A549 (cell line): ENCODE data around the gene CHAD. TPM values are rescaled to one million over a fixed set of nuclear protein-coding genes. Genes with fewer than 3 reads are reported as not detected.

Experiments used
- ATAC-seq, 2 experiments: fragments of 200-7000 bp in 1 of 2; fragments of >200 bp in 1 of 2; cut with Nextera tagmentation in 1 of 2; cut with Tn5 transposase in 1 of 2; 3 replicates each; pipeline versions ENCODE4 v1.8.0 to v1.9.1; 2018 to 2020; ENCODE audit warnings: mild to moderate bottlenecking in 1 of 2, moderate library complexity in 1 of 2
- CTCF ChIA-PET: fragments of 300-600 bp; sonication (Branson Sonifier 250); formaldehyde crosslinking; extraction: SDS; loops from one replicate; lab custom pipeline; 2021; ENCODE audit warnings: antibody characterized with exemption, inconsistent platforms; lab: Yijun Ruan, JAX
- POLR2A ChIA-PET: fragments of 350-600 bp; formaldehyde crosslinking; extraction: SDS; loops from one replicate; lab custom pipeline; 2021; ENCODE audit warnings: antibody characterized with exemption, inconsistent platforms; lab: Yijun Ruan, JAX
- DNase-seq, 2 experiments: peaks; one replicate each; pipeline versions ENCODE4 v3.0.0 to v3.0.0-alpha.2; 2011 to 2016; ENCODE audit warnings: low read depth in 1 of 2, low spot score in 1 of 2
- FAIRE-seq: peaks from 2 replicates; lab custom pipeline; 2011; peaks lifted over from hg19 to GRCh38; lab: Jason Lieb, UNC
- H3K27ac ChIP-seq, 2 experiments: fragments of >200 bp; sonication (Bioruptor Twin); formaldehyde crosslinking; 3 replicates each; pipeline ENCODE4 v1.5.1; 2016 to 2017
- H3K4me1 ChIP-seq: fragments of >200 bp; sonication (Bioruptor Twin); formaldehyde crosslinking; 3 replicates; pipeline ENCODE4 v1.6.1; 2016
- H3K4me2 ChIP-seq: fragments of >200 bp; sonication (Bioruptor Twin); formaldehyde crosslinking; 3 replicates; pipeline ENCODE4 v1.6.1; 2016
- H3K4me3 ChIP-seq: fragments of >200 bp; sonication (Bioruptor Twin); formaldehyde crosslinking; 3 replicates; pipeline ENCODE4 v1.5.1; 2016
- H3K9me3 ChIP-seq: fragments of >200 bp; sonication (Bioruptor Twin); formaldehyde crosslinking; 3 replicates; pipeline ENCODE4 v1.6.1; 2016
- CBX8 ChIP-seq: fragments of 200-600 bp; sonication (generic); IDR thresholded peaks from 2 replicates; pipeline ENCODE4 v1.6.1; 2016
- CHD2 ChIP-seq: fragments of 150-350 bp; IDR thresholded peaks from 2 replicates; pipeline ENCODE4 v1.6.1; 2014; ENCODE audit warnings: low read length; ENCODE audit not compliant: partially characterized antibody
- CHD4 ChIP-seq: fragments of 200-600 bp; sonication (generic); IDR thresholded peaks from 2 replicates; pipeline ENCODE4 v1.6.1; 2016; ENCODE audit warnings: antibody characterized with exemption, mild to moderate bottlenecking, borderline replicate concordance
- ESRRA ChIP-seq: fragments of 150-350 bp; IDR thresholded peaks from 2 replicates; pipeline ENCODE4 v1.6.1; 2014; ENCODE audit warnings: mild to moderate bottlenecking, low read length, borderline replicate concordance
- FOSL2 ChIP-seq, 2 experiments: fragments of 450-650 bp in 1 of 2; fragments of >200 bp in 1 of 2; sonication (Bioruptor Twin) in 1 of 2; formaldehyde crosslinking; IDR thresholded peaks; 2 replicates each; pipeline versions ENCODE4 v1.5.0 to v1.6.1; 2016 to 2020; ENCODE audit warnings: mild to moderate bottlenecking in 1 of 2, moderate library complexity in 1 of 2
- GATA3 ChIP-seq: IDR thresholded peaks from 2 replicates; pipeline ENCODE4 v1.6.1; 2012; ENCODE audit warnings: borderline replicate concordance
- HDAC2 ChIP-seq: fragments of 200-600 bp; sonication (generic); IDR thresholded peaks from 2 replicates; pipeline ENCODE4 v1.6.1; 2016
- HEYL ChIP-seq: fragments of 250-450 bp; sonication (Bioruptor Pico); IDR thresholded peaks from 2 replicates; pipeline ENCODE4 v1.8.0; 2021; ENCODE audit warnings: mild to moderate bottlenecking, moderate library complexity
- JUN ChIP-seq, 2 experiments: fragments of >200 bp; sonication (Bioruptor Twin); formaldehyde crosslinking; IDR thresholded peaks; 2 replicates in 1 of 2; 3 replicates in 1 of 2; pipeline ENCODE4 v1.6.1; 2016 to 2017
- MAZ ChIP-seq: fragments of 150-350 bp; IDR thresholded peaks from 2 replicates; pipeline ENCODE4 v1.6.1; 2014; ENCODE audit warnings: antibody characterized with exemption, low read depth, low read length, borderline replicate concordance
- NFE2L2 ChIP-seq: fragments of 150-350 bp; conservative IDR thresholded peaks from 2 replicates; pipeline ENCODE4 v1.6.1; 2014; ENCODE audit warnings: low read length
- NR3C1 ChIP-seq: fragments of >200 bp; sonication (Bioruptor Twin); formaldehyde crosslinking; IDR thresholded peaks from 3 replicates; pipeline ENCODE4 v1.6.1; 2017
- PHF8 ChIP-seq: fragments of 200-600 bp; sonication (generic); IDR thresholded peaks from 2 replicates; pipeline ENCODE4 v1.6.1; 2016; ENCODE audit warnings: low read depth, mild to moderate bottlenecking, antibody characterized with exemption, moderate library complexity, borderline replicate concordance
- SMC3 ChIP-seq: fragments of >200 bp; sonication (Bioruptor Twin); formaldehyde crosslinking; IDR thresholded peaks from 3 replicates; pipeline ENCODE4 v1.6.1; 2018; ENCODE audit warnings: inconsistent platforms
- SREBF2 ChIP-seq: fragments of 450-650 bp; IDR thresholded peaks from 2 replicates; pipeline ENCODE4 v1.6.1; 2014; ENCODE audit warnings: mild to moderate bottlenecking, moderate library complexity
- TP53 ChIP-seq: fragments of 250-450 bp; sonication (Bioruptor Pico); IDR thresholded peaks from 2 replicates; pipeline ENCODE4 v1.5.0; 2021; ENCODE audit warnings: mild to moderate bottlenecking, moderate library complexity
- USF2 ChIP-seq: fragments of 450-650 bp; IDR thresholded peaks from 2 replicates; pipeline ENCODE4 v1.6.1; 2014; ENCODE audit warnings: antibody characterized with exemption
- ZFP36 ChIP-seq: fragments of 450-650 bp; IDR thresholded peaks from 2 replicates; pipeline ENCODE4 v1.6.1; 2014; ENCODE audit warnings: borderline replicate concordance; ENCODE audit not compliant: partially characterized antibody
- ZSCAN20 ChIP-seq: fragments of 250-450 bp; sonication (Bioruptor Pico); IDR thresholded peaks from 2 replicates; pipeline ENCODE4 v1.8.0; 2022; ENCODE audit warnings: mild to moderate bottlenecking, moderate library complexity
- WGBS: methylation state at CpG from one replicate; pipeline ENCODE4 v1.1.6; 2017; ENCODE audit errors: missing lambda C conversion rate; 5-methylcytosine and 5-hydroxymethylcytosine counted together
- polyA plus RNA-seq, 4 experiments: library from polyadenylated mRNA; depleted of rRNA in 3 of 4; stranded (reverse); fragments of >200 nt; fragmentation: RNase III in 1 of 4; extraction: RNeasy Plus Mini Kit Qiagen cat#74134 plus additional on column Dnase treatment in 1 of 4; gene quantifications; 2 replicates in 3 of 4; 3 replicates in 1 of 4; pipeline ENCODE4 v1.2.3, GENCODE V29; 2011 to 2017
- TF ChIP-seq, protein P1 (sequence below): fragments of >200 bp; sonication (Bioruptor Twin); formaldehyde crosslinking; IDR thresholded peaks from 3 replicates; pipeline ENCODE4 v1.5.1; 2016
- TF ChIP-seq, protein P2 (sequence below): fragments of 250-450 bp; sonication (Bioruptor Pico); IDR thresholded peaks from 2 replicates; pipeline ENCODE4 v1.5.0; 2021; ENCODE audit warnings: mild to moderate bottlenecking, moderate library complexity, borderline replicate concordance

The CHAD gene
- polyA plus RNA-seq, 2 of the 4 experiments (the other 2 are of a cell fraction), result not detected

- peak; percentile 52; the same call in 1 of the 2 replicates for TF ChIP-seq USF2
- TF ChIP-seq HEYL (CRISPR knock-in tag), result no peak
- TF ChIP-seq ZFP36, result no peak
- TF ChIP-seq, protein P1, sequence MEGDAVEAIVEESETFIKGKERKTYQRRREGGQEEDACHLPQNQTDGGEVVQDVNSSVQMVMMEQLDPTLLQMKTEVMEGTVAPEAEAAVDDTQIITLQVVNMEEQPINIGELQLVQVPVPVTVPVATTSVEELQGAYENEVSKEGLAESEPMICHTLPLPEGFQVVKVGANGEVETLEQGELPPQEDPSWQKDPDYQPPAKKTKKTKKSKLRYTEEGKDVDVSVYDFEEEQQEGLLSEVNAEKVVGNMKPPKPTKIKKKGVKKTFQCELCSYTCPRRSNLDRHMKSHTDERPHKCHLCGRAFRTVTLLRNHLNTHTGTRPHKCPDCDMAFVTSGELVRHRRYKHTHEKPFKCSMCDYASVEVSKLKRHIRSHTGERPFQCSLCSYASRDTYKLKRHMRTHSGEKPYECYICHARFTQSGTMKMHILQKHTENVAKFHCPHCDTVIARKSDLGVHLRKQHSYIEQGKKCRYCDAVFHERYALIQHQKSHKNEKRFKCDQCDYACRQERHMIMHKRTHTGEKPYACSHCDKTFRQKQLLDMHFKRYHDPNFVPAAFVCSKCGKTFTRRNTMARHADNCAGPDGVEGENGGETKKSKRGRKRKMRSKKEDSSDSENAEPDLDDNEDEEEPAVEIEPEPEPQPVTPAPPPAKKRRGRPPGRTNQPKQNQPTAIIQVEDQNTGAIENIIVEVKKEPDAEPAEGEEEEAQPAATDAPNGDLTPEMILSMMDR, result no peak
- TF ChIP-seq CBX8, result no peak
- TF ChIP-seq CHD2, result no peak
- no peak for TF ChIP-seq ZSCAN20 (CRISPR knock-in tag)
- TF ChIP-seq TP53 (CRISPR knock-in tag), result no peak
- TF ChIP-seq NFE2L2, result no peak
Measured at GRCh38 chr17:50425682-50426471, 42.8 kb downstream of the CHAD start, which contains the start of gene ACSF2 (continued).

DNA sequence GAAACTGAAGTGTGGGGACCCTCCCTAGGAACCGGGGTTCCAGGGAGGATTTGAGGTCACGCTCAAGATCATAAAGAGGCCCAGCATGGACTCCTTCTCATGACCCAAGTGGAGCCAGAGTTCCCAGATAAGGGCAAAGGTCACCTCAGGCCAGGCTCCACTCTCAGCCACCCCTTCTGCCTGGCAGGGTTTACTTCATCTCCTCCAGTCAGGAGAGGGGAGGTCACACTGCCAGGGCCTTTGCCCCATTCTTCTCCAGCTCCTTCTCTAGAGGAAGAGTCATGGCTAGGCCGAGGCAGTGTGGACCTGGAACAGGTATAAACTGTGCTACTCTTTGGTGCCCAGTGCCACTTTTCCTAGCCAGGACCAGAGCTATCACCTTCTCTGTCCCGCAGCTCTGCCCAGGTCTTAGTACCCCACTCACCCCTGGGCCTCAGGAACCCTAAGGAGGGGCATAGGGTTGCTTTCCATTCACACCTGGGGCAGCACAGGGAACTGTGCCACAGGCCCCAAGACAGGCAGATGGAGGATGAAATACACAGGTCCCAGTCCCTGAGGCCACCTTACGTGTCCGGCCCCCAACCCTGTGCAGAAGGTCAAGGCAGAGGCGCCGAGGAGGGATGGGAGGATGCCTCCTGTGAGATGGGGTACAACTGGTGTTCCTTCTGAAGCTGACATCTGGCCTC lies 43.5 kb downstream of the CHAD start:
- H3K4me2 ChIP-seq, result peak overlapping the region; percentile 92
- TF ChIP-seq, protein P2, sequence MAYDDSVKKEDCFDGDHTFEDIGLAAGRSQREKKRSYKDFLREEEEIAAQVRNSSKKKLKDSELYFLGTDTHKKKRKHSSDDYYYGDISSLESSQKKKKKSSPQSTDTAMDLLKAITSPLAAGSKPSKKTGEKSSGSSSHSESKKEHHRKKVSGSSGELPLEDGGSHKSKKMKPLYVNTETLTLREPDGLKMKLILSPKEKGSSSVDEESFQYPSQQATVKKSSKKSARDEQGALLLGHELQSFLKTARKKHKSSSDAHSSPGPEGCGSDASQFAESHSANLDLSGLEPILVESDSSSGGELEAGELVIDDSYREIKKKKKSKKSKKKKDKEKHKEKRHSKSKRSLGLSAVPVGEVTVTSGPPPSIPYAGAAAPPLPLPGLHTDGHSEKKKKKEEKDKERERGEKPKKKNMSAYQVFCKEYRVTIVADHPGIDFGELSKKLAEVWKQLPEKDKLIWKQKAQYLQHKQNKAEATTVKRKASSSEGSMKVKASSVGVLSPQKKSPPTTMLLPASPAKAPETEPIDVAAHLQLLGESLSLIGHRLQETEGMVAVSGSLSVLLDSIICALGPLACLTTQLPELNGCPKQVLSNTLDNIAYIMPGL (CRISPR knock-in tag), result no peak
- TF ChIP-seq USF2 (no peak), FOSL2 (IDR thresholded peaks at IDR 0.05) (no peak), FOSL2 (CRISPR knock-in tag; IDR thresholded peaks at IDR 0.05) (no peak), NR3C1 (no peak), CHD4 (no peak), PHF8 (no peak), ZSCAN20 (CRISPR knock-in tag) (no peak), GATA3 (no peak), ESRRA (no peak), HDAC2 (no peak), JUN (IDR thresholded peaks at IDR 0.05) (no peak), SMC3 (no peak), SREBF2 (no peak), MAZ (no peak)
- DNase-seq (no peak), ATAC-seq (no peak), FAIRE-seq (no peak)
- ChIA-PET CTCF (interaction anchor here (0.7 to 8.4 kb wide), 5 partner anchors 18 to 58 kb away, joined by 3 to 55 read pairs (median 5); partner anchors contain the start of gene LRRC59), POLR2A (interaction anchor here (0.6 to 0.7 kb wide), 2 partner anchors 11 to 36 kb away, joined by 3 to 4 read pairs; no protein-coding TSS in a partner anchor)
- peaks cover 27% of the 10 kb centered on the region for H3K4me1 ChIP-seq
- WGBS, result 96% methylated on average over 8 of the region's 8 CpGs
- peak overlapping the region; percentile 77 to 90 for H3K27ac ChIP-seq
- no peaks in the 10 kb centered on the region for H3K9me3 ChIP-seq
- peak overlapping the region; percentile 72 for H3K4me3 ChIP-seq
